T-cell (primary cell): ENCODE data around the gene FOXJ3. TPM values are rescaled to one million over a fixed set of nuclear protein-coding genes. Genes with fewer than 3 reads are reported as not detected.
"Not testable (repeated sequence)": the region's sequence is repeated elsewhere in the genome, so short reads cannot be mapped to it uniquely, and the experiment has no call there.

Experiments used
- ATAC-seq, 4 experiments: fragments of 200-7000 bp in 3 of 4; fragments of 150-1000 bp in 1 of 4; cut with Tn5 transposase; replicated peaks in 1 of 4; 1 replicate in 3 of 4; 2 replicates in 1 of 4; pipeline ENCODE4 v1.10.0; 2021; ENCODE audit warnings: moderate library complexity in 3 of 4, mild to moderate bottlenecking in 2 of 4, moderate number of reproducible peaks in 1 of 4
- CTCF ChIA-PET, 2 donors: fragments of 300-600 bp; sonication (Branson Sonifier 250); formaldehyde crosslinking; loops; one replicate each; lab custom pipeline; 2022; ENCODE audit warnings: antibody characterized with exemption in 2 of 2; lab: Charles Lee
- POLR2A ChIA-PET, 2 donors: fragments of 300-600 bp; sonication (Branson Sonifier 250); formaldehyde crosslinking; loops; one replicate each; lab custom pipeline; 2022; ENCODE audit warnings: antibody characterized with exemption in 2 of 2; lab: Charles Lee
- DNase-seq, 35 experiments: peaks; one replicate each; pipeline versions ENCODE4 v3.0.0 to v3.0.0-alpha.2; 2013 to 2023
- H3K27ac ChIP-seq: one replicate; pipeline ENCODE4 v1.5.1; 2013; ENCODE audit warnings: low read length
- H3K27me3 ChIP-seq, 2 experiments: replicated peaks in 1 of 2; 1 replicate in 1 of 2; 2 replicates in 1 of 2; pipeline versions ENCODE4 v1.6.1 to v1.7.0; 2013; ENCODE audit warnings: low read length in 1 of 2, mixed read lengths in 1 of 2; ENCODE audit not compliant: control insufficient read depth in 2 of 2, insufficient read depth in 2 of 2; ENCODE audit errors: extremely low read depth in 1 of 2
- H3K36me3 ChIP-seq, 2 donors: 1 replicate in 1 of 2; 2 replicates in 1 of 2; pipeline versions ENCODE4 v1.6.1 to v1.7.0; 2013; ENCODE audit warnings: low read length in 1 of 2; ENCODE audit not compliant: control insufficient read depth in 2 of 2, insufficient read depth in 1 of 2; ENCODE audit errors: extremely low read depth in 1 of 2
- H3K4me1 ChIP-seq, 2 experiments: 1 replicate in 1 of 2; 2 replicates in 1 of 2; pipeline versions ENCODE4 v1.6.1 to v1.7.0; 2013; ENCODE audit warnings: low read length in 2 of 2, mixed read lengths in 1 of 2; ENCODE audit not compliant: insufficient read depth in 2 of 2, control insufficient read depth in 1 of 2; ENCODE audit errors: extremely low read depth in 1 of 2
- H3K4me3 ChIP-seq, 2 donors: 1 replicate in 1 of 2; 2 replicates in 1 of 2; pipeline versions ENCODE4 v1.5.1 to v1.7.0; 2013; ENCODE audit warnings: mild to moderate bottlenecking in 2 of 2, low read length in 1 of 2, moderate library complexity in 1 of 2; ENCODE audit not compliant: control insufficient read depth in 1 of 2; ENCODE audit errors: extremely low read depth in 1 of 2
- H3K9me3 ChIP-seq: 2 replicates; pipeline ENCODE4 v1.7.0; 2013
- H3K27ac Mint-ChIP-seq, 2 donors: one replicate each; pipeline ENCODE4 v1.8.0; 2020 to 2021; ENCODE audit warnings: mild to moderate bottlenecking in 2 of 2, mixed read lengths in 2 of 2
- H3K27me3 Mint-ChIP-seq, 2 donors: one replicate each; pipeline ENCODE4 v1.8.0; 2021 to 2022; ENCODE audit warnings: mixed read lengths in 2 of 2
- H3K36me3 Mint-ChIP-seq: one replicate; pipeline ENCODE4 v1.8.0; 2021; ENCODE audit warnings: mixed read lengths
- H3K4me1 Mint-ChIP-seq, 3 donors: one replicate each; pipeline ENCODE4 v1.8.0; 2020 to 2022; ENCODE audit warnings: mixed read lengths in 3 of 3, mild to moderate bottlenecking in 1 of 3
- H3K4me3 Mint-ChIP-seq, 3 donors: one replicate each; pipeline ENCODE4 v1.8.0; 2020 to 2022; ENCODE audit warnings: mild to moderate bottlenecking in 3 of 3, mixed read lengths in 3 of 3, moderate library complexity in 3 of 3
- H3K9me3 Mint-ChIP-seq, 3 donors: one replicate each; pipeline ENCODE4 v1.8.0; 2020 to 2022; ENCODE audit warnings: mixed read lengths in 3 of 3
- WGBS: methylation state at CpG from one replicate; pipeline ENCODE4 v1.1.5; 2013; ENCODE audit warnings: missing lambda C conversion rate; ENCODE audit not compliant: insufficient coverage; 5-methylcytosine and 5-hydroxymethylcytosine counted together
- total RNA-seq, 35 experiments: library from RNA in 6 of 35; stranded (reverse) in 6 of 35; fragments of 120-200 nt in 1 of 35; gene quantifications; one replicate each; pipeline versions ENCODE4 v1.2.1 to v1.2.4 and lab custom pipeline; 2013 to 2026

The FOXJ3 gene
- total RNA-seq, 5 donors from 2014 or later (not counting 1 experiment from before 2014, with no cell fraction given): 71.4 to 87.7 (median 77.8) TPM

GRCh38 chr1:42209526-42210251 lies 125.3 kb downstream of the FOXJ3 start:
- no peak overlapping the region for H3K27ac ChIP-seq
- no peak overlapping the region for H3K27ac Mint-ChIP-seq
- peaks cover 0 to 5% of the 10 kb centered on the region in 2 experiments for H3K4me1 ChIP-seq
- DNase-seq (no peak), ATAC-seq (no peak)
- 97% methylated on average over 3 of the region's 6 CpGs for WGBS
- ChIA-PET POLR2A (no interaction called here), CTCF (no interaction called here)
- no peaks in the 10 kb centered on the region for H3K27me3 ChIP-seq
- peaks cover 5 to 14% (median 6%) of the 10 kb centered on the region in 3 donors for H3K9me3 Mint-ChIP-seq
- H3K36me3 ChIP-seq: peaks cover 9 to 20% of the 10 kb centered on the region in 2 donors
- peaks cover 62% of the 10 kb centered on the region for H3K36me3 Mint-ChIP-seq
- H3K9me3 ChIP-seq: no peaks in the 10 kb centered on the region
- H3K4me3 Mint-ChIP-seq: no peak overlapping the region
- H3K4me3 ChIP-seq: no peak overlapping the region
- no peaks in the 10 kb centered on the region for H3K27me3 Mint-ChIP-seq
- peaks cover 26 to 45% (median 43%) of the 10 kb centered on the region in 3 donors for H3K4me1 Mint-ChIP-seq

GRCh38 chr1:42206930-42207329 lies 128.1 kb downstream of the FOXJ3 start:
- H3K4me1 ChIP-seq, ATAC-seq, H3K4me3 Mint-ChIP-seq, POLR2A ChIA-PET, H3K27ac ChIP-seq, DNase-seq, H3K27me3 ChIP-seq, H3K4me3 ChIP-seq, H3K27me3 Mint-ChIP-seq, CTCF ChIA-PET, H3K9me3 ChIP-seq: not testable (repeated sequence)
- H3K9me3 Mint-ChIP-seq: peaks cover 7 to 19% (median 10%) of the 10 kb centered on the region in 3 donors
- H3K36me3 ChIP-seq: peaks cover 9 to 26% of the 10 kb centered on the region in 2 donors
- WGBS: no CpG with 5 or more reads among the region's 2 CpGs
- H3K27ac Mint-ChIP-seq: peak overlapping the region in 1 of 2 donors; percentile 0
- H3K36me3 Mint-ChIP-seq: peaks cover 67% of the 10 kb centered on the region
- peaks cover 26 to 41% (median 37%) of the 10 kb centered on the region in 3 donors for H3K4me1 Mint-ChIP-seq

GRCh38 chr1:42206164-42206563 lies 128.9 kb downstream of the FOXJ3 start:
- Histone ChIP-seq H3K36me3 (peaks cover 9 to 22% of the 10 kb centered on the region in 2 donors), H3K4me1 (peaks cover 0 to 5% of the 10 kb centered on the region in 2 experiments), H3K27ac (no peak overlapping the region), H3K4me3 (no peak overlapping the region), H3K9me3 (peaks cover 9% of the 10 kb centered on the region), H3K27me3 (no peaks in the 10 kb centered on the region)
- H3K9me3 Mint-ChIP-seq: peaks cover 8 to 21% (median 12%) of the 10 kb centered on the region in 3 donors
- WGBS: no CpG with 5 or more reads among the region's 3 CpGs
- peaks cover 67% of the 10 kb centered on the region for H3K36me3 Mint-ChIP-seq
- no peak overlapping the region for H3K4me3 Mint-ChIP-seq
- ChIA-PET CTCF (no interaction called here), POLR2A (interaction anchor here in 1 of 2 donors (0.6 kb wide), 1 partner anchor 404 kb away, joined by 3 read pairs; no protein-coding TSS in a partner anchor)
- ATAC-seq (no peak), DNase-seq (no peak)
- no peak overlapping the region for H3K27ac Mint-ChIP-seq
- no peaks in the 10 kb centered on the region for H3K27me3 Mint-ChIP-seq
- peaks cover 21 to 35% (median 33%) of the 10 kb centered on the region in 3 donors for H3K4me1 Mint-ChIP-seq

- H3K36me3 ChIP-seq: peaks cover 0 to 38% of the 10 kb centered on the region in 2 donors
- CTCF ChIA-PET: interaction anchor here in 1 of 2 donors (0.7 kb wide), 2 partner anchors 10 to 359 kb away, joined by 3 read pairs; no protein-coding TSS in a partner anchor
- no peak overlapping the region for H3K27ac Mint-ChIP-seq
These were observed 133.0 kb downstream of the FOXJ3 start for GRCh38 chr1:42201986-42202385.

GRCh38 chr1:42198251-42198650 lies 136.8 kb downstream of the FOXJ3 start:
- Histone ChIP-seq H3K27me3 (no peaks in the 10 kb centered on the region), H3K36me3 (peaks cover 0 to 55% of the 10 kb centered on the region in 2 donors), H3K27ac (no peak overlapping the region), H3K4me1 (no peaks in the 10 kb centered on the region), H3K9me3 (peaks cover 7% of the 10 kb centered on the region), H3K4me3 (no peak overlapping the region)
- 90% methylated on average over 2 of the region's 5 CpGs for WGBS
- DNase-seq (no peak), ATAC-seq (no peak)
- Mint-ChIP-seq H3K27me3 (no peaks in the 10 kb centered on the region), H3K27ac (peak overlapping the region in 1 of 2 donors; percentile 25), H3K4me3 (no peak overlapping the region), H3K36me3 (peaks cover 44% of the 10 kb centered on the region), H3K4me1 (peaks cover 0 to 3% (median 0%) of the 10 kb centered on the region in 3 donors), H3K9me3 (peaks cover 4 to 14% (median 12%) of the 10 kb centered on the region in 3 donors)
- CTCF ChIA-PET: no interaction called here
- POLR2A ChIA-PET: no interaction called here

More at GRCh38 chr1:42201986-42202385, 133.0 kb downstream of the FOXJ3 start:
- peaks cover 72% of the 10 kb centered on the region for H3K36me3 Mint-ChIP-seq
- H3K9me3 Mint-ChIP-seq: peaks cover 5 to 21% (median 12%) of the 10 kb centered on the region in 3 donors
- Histone ChIP-seq H3K27me3 (no peaks in the 10 kb centered on the region), H3K27ac (no peak overlapping the region), H3K4me1 (no peaks in the 10 kb centered on the region), H3K4me3 (no peak overlapping the region), H3K9me3 (peaks cover 9% of the 10 kb centered on the region)
- no peak for ATAC-seq
- peaks cover 3 to 4% (median 3%) of the 10 kb centered on the region in 3 donors for H3K4me1 Mint-ChIP-seq
- H3K27me3 Mint-ChIP-seq: no peaks in the 10 kb centered on the region
- DNase-seq: no peak
- POLR2A ChIA-PET: interaction anchor here in 1 of 2 donors (0.6 kb wide), 1 partner anchor 592 kb away, joined by 3 read pairs; no protein-coding TSS in a partner anchor
- H3K4me3 Mint-ChIP-seq: no peak overlapping the region

DNA sequence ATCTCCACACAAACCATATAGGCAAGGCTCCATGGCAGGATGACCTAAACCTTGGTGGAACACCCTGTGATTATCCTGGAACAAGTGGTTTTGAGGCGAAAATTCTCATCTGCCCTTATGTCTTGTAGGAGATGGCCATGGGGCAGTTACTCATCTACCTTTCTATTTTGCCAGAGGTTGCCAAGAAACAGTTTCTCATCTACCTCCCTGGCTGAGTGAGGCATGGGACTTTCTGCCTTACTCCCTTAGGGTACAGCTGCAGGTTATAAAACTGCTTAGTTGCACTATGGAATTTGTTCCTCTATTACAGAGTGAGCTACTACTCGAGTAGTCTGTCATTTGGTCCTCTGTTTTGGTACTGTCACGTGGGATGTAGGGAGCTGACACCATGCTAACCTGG lies 139.2 kb downstream of the FOXJ3 start:
- H3K27me3 ChIP-seq: no peaks in the 10 kb centered on the region
- POLR2A ChIA-PET: no interaction called here
- H3K36me3 Mint-ChIP-seq: peaks cover 35% of the 10 kb centered on the region
- H3K36me3 ChIP-seq: peaks cover 0 to 65% of the 10 kb centered on the region in 2 donors
- DNase-seq (no peak), ATAC-seq (no peak)
- H3K27ac ChIP-seq: no peak overlapping the region
- H3K27ac Mint-ChIP-seq: no peak overlapping the region
- H3K4me3 ChIP-seq: no peak overlapping the region
- no peaks in the 10 kb centered on the region for H3K27me3 Mint-ChIP-seq
- WGBS: no CpG with 5 or more reads among the region's 3 CpGs
- H3K4me1 Mint-ChIP-seq: peaks cover 0 to 16% (median 6%) of the 10 kb centered on the region in 3 donors
- H3K4me3 Mint-ChIP-seq: no peak overlapping the region
- CTCF ChIA-PET: no interaction called here
- H3K9me3 Mint-ChIP-seq: no peaks in the 10 kb centered on the region
- no peaks in the 10 kb centered on the region for H3K9me3 ChIP-seq
- no peaks in the 10 kb centered on the region for H3K4me1 ChIP-seq
